GM12878 (cell line): Measurements from ENCODE around the gene OR1I1. TPM values are rescaled to one million over a fixed set of nuclear protein-coding genes. Genes with fewer than 3 reads are reported as not detected.

ENCODE experiments used
- ATAC-seq: fragments of 200-7000 bp; cut with Tn5 transposase; 3 replicates; pipeline ENCODE4 v1.9.1; 2020; ENCODE audit warnings: mild to moderate bottlenecking, moderate library complexity
- BruUV-seq: library from RNA; stranded (reverse); fragments of 400-500 nt; replicated peaks from 2 replicates; lab custom pipeline; 2021; lab: Mats Ljungman, UMichigan
- CTCF ChIA-PET: fragments of 300-600 bp; sonication (Branson Sonifier 250); formaldehyde crosslinking; extraction: SDS; loops from one replicate; lab custom pipeline; 2021; ENCODE audit warnings: inconsistent platforms; lab: Yijun Ruan, JAX
- POLR2A ChIA-PET: fragments of 350-600 bp; formaldehyde crosslinking; extraction: SDS; loops from one replicate; lab custom pipeline; 2021; ENCODE audit warnings: inconsistent platforms; lab: Charles Lee
- RAD21 ChIA-PET: fragments of 300-600 bp; sonication (Branson Sonifier 250); formaldehyde crosslinking; loops from one replicate; lab custom pipeline; 2023; ENCODE audit warnings: antibody characterized with exemption; ENCODE audit not compliant: unreplicated experiment; lab: Charles Lee
- SMC1A ChIA-PET: fragments of 300-600 bp; sonication (Branson Sonifier 250); formaldehyde crosslinking; loops from one replicate; lab custom pipeline; 2023; ENCODE audit not compliant: unreplicated experiment, uncharacterized antibody; lab: Charles Lee
- DNase-seq: peaks from one replicate; pipeline ENCODE4 v3.0.0-alpha.2; 2011; ENCODE audit warnings: low read depth, low spot score
- FAIRE-seq: peaks from 3 replicates; lab custom pipeline; 2011; peaks lifted over from hg19 to GRCh38; lab: Jason Lieb, UNC
- H2AFZ ChIP-seq: 2 replicates; pipeline ENCODE4 v1.6.0; 2011; ENCODE audit warnings: low read depth, low read length, control low read depth; ENCODE audit not compliant: control insufficient read depth
- H3K27ac ChIP-seq: 2 replicates; pipeline ENCODE4 v1.5.1; 2011; ENCODE audit warnings: control low read depth; ENCODE audit not compliant: control insufficient read depth, insufficient read depth
- H3K27me3 ChIP-seq, 2 experiments: replicated peaks in 1 of 2; 2 replicates each; pipeline versions ENCODE4 v1.6.0 to v1.6.1; 2011; ENCODE audit warnings: low read length in 1 of 2; ENCODE audit not compliant: control insufficient read depth in 2 of 2, insufficient read depth in 2 of 2
- H3K36me3 ChIP-seq, 2 experiments: 2 replicates each; pipeline ENCODE4 v1.5.1; 2011; ENCODE audit warnings: low read length in 1 of 2; ENCODE audit not compliant: control insufficient read depth in 2 of 2, insufficient read depth in 2 of 2
- H3K4me1 ChIP-seq: 2 replicates; pipeline ENCODE4 v1.6.1; 2011; ENCODE audit warnings: mild to moderate bottlenecking, low read length, moderate library complexity, mixed read lengths; ENCODE audit not compliant: control insufficient read depth, insufficient read depth
- H3K4me2 ChIP-seq: 2 replicates; pipeline ENCODE4 v1.6.0; 2011; ENCODE audit warnings: control low read depth; ENCODE audit not compliant: control insufficient read depth, insufficient read depth
- H3K4me3 ChIP-seq: fragments of 200-600 bp; sonication (generic); 2 replicates; pipeline ENCODE4 v1.5.1; 2016
- H3K79me2 ChIP-seq: 2 replicates; pipeline ENCODE4 v1.6.0; 2011; ENCODE audit warnings: low read length; ENCODE audit not compliant: control insufficient read depth, insufficient read depth
- H3K9ac ChIP-seq: 2 replicates; pipeline ENCODE4 v1.8.0; 2011; ENCODE audit warnings: low read length, control low read depth, mixed read lengths; ENCODE audit not compliant: control insufficient read depth, insufficient read depth
- H3K9me3 ChIP-seq: replicated peaks from 3 replicates; pipeline ENCODE4 v1.5.1; 2011; ENCODE audit warnings: mild to moderate bottlenecking, low read length; ENCODE audit not compliant: control insufficient read depth, insufficient read depth
- H4K20me1 ChIP-seq: 2 replicates; pipeline ENCODE4 v1.6.0; 2011; ENCODE audit not compliant: control insufficient read depth, insufficient read depth
- HCFC1 ChIP-seq: fragments of 150-350 bp; IDR thresholded peaks from 2 replicates; pipeline ENCODE4 v1.6.1; 2014; ENCODE audit warnings: low read length
- NFYA ChIP-seq: IDR thresholded peaks from 2 replicates; pipeline ENCODE4 v1.6.1; 2011; ENCODE audit warnings: low read depth, mild to moderate bottlenecking, low read length, improper control_type of control experiment, borderline replicate concordance
- PAX5 ChIP-seq: IDR thresholded peaks from 2 replicates; pipeline ENCODE4 v1.6.1; 2011; ENCODE audit warnings: low read depth, low read length, borderline replicate concordance
- POLR2AphosphoS5 ChIP-seq: IDR thresholded peaks from 2 replicates; pipeline ENCODE4 v1.6.1; 2011; ENCODE audit warnings: mild to moderate bottlenecking, low read length, inconsistent platforms
- POU2F2 ChIP-seq: IDR thresholded peaks from 3 replicates; pipeline ENCODE4 v1.6.1; 2011; ENCODE audit warnings: low read depth, mild to moderate bottlenecking, low read length, borderline replicate concordance
- RB1 ChIP-seq: fragments of 450-650 bp; formaldehyde crosslinking; IDR thresholded peaks from 2 replicates; pipeline ENCODE4 v1.6.1; 2017; ENCODE audit warnings: mild to moderate bottlenecking, borderline replicate concordance
- SREBF1 ChIP-seq: IDR thresholded peaks from 2 replicates; pipeline ENCODE4 v1.6.1; 2012; ENCODE audit warnings: mild to moderate bottlenecking, low read length
- STAT3 ChIP-seq: IDR thresholded peaks from 2 replicates; pipeline ENCODE4 v1.6.1; 2011; ENCODE audit warnings: low read depth, low read length, improper control_type of control experiment
- WRNIP1 ChIP-seq: IDR thresholded peaks from 2 replicates; pipeline ENCODE4 v1.6.1; 2011; ENCODE audit warnings: low read depth, low read length, improper control_type of control experiment, borderline replicate concordance
- YY1 ChIP-seq: IDR thresholded peaks from 2 replicates; pipeline ENCODE4 v1.6.1; 2011; ENCODE audit warnings: low read depth, mild to moderate bottlenecking, low read length
- WGBS: methylation state at CpG from one replicate; pipeline ENCODE4 v1.1.6; 2016; ENCODE audit warnings: low lambda C conversion rate; ENCODE audit not compliant: insufficient replicate concordance, insufficient coverage; ENCODE audit errors: missing lambda C conversion rate; 5-methylcytosine and 5-hydroxymethylcytosine counted together
- in situ Hi-C: fragments of 300-500 bp; cut with MboI; formaldehyde crosslinking; loops from 9 replicates; pipeline ENCODE4 v1.14.3; 2018; ENCODE audit warnings: mixed read lengths
- intact Hi-C: fragments of 100-400 bp; cut with micrococcal nuclease; formaldehyde crosslinking; loops from one replicate; pipeline ENCODE4 v1.14.2; 2022; ENCODE audit not compliant: unreplicated experiment
- polyA plus RNA-seq, 11 experiments: library from polyadenylated mRNA; depleted of rRNA in 4 of 11; unstranded in 6 of 11; stranded (reverse) in 5 of 11; fragments of >200 nt; fragmentation: Nextera tagmentation in 4 of 11; fragmentation: Illumina TruSeq in 1 of 11; extraction: Ambion mirVana in 4 of 11; extraction: Trizol in 1 of 11; gene quantifications; 1 replicate in 1 of 11; 2 replicates in 10 of 11; pipeline versions ENCODE4 v1.2.1 to v1.2.3, GENCODE V29; 2011 to 2016; ENCODE audit warnings: inconsistent platforms in 2 of 11, missing spikeins in 2 of 11, low read depth in 1 of 11
- total RNA-seq, 4 experiments: library from RNA; depleted of rRNA in 3 of 4; stranded (reverse); fragments of >200 nt in 3 of 4; fragmentation: Illumina TruSeq in 1 of 4; extraction: Trizol in 1 of 4; gene quantifications; 2 replicates each; pipeline versions ENCODE4 v1.2.1 to v1.2.3, GENCODE V29; 2013 to 2021
- TF ChIP-seq, protein P1 (sequence below): IDR thresholded peaks from 2 replicates; pipeline ENCODE4 v1.6.1; 2011; ENCODE audit warnings: borderline replicate concordance, low read depth, mild to moderate bottlenecking, moderate library complexity, low read length; ENCODE audit not compliant: insufficient read depth, poor library complexity, severe bottlenecking
- TF ChIP-seq, protein P2 (sequence below): fragments of 450-650 bp; IDR thresholded peaks from 2 replicates; pipeline ENCODE4 v1.6.1; 2017; ENCODE audit warnings: mild to moderate bottlenecking

The OR1I1 gene
- total and polyA plus RNA-seq, 10 of the 15 experiments (the other 5 are each of a cell fraction or from before 2014, with no cell fraction given): not detected

DNA sequence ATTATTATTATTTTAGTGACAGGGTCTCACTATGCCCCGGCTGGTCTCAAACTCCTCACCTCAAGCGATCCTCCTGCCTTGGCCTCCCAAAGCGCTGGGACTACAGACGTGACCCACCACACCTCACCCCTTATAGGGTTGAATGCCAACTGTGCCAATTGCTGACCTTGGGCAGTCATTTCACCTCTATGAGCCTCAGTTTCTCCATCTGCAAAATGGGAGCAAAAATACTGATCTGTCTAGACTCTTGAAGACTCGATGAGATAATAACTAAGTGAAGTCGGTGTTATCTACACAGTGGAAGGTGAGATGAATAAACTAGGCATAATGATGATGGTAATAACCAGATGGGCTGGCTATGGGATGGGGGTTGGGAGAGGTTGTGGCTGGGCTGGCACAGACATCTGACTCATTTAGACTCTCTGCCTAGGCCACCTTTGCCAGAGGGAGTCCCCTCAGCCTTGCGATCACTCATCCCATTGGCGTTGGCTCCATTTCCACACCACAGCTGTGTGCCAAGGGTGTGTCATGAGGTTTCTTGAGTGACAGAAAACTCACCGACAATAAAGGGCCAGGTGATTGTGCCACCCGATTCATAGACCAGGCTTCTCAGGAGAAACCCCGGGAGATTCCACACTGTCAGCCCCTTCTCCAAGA is 33.0 kb upstream of the OR1I1 start, which contains the start of gene CASP14:
CASP14 (plus strand) TSS at position 596 of the 657 bp plus-strand sequence. CDS start 2,772 bp downstream, outside the sequence.
- RAD21 ChIA-PET: no interaction called here
- WGBS: 59% methylated on average over 11 of the region's 11 CpGs
- H3K79me2 ChIP-seq: no peaks in the 10 kb centered on the region
- TF ChIP-seq, protein P1, sequence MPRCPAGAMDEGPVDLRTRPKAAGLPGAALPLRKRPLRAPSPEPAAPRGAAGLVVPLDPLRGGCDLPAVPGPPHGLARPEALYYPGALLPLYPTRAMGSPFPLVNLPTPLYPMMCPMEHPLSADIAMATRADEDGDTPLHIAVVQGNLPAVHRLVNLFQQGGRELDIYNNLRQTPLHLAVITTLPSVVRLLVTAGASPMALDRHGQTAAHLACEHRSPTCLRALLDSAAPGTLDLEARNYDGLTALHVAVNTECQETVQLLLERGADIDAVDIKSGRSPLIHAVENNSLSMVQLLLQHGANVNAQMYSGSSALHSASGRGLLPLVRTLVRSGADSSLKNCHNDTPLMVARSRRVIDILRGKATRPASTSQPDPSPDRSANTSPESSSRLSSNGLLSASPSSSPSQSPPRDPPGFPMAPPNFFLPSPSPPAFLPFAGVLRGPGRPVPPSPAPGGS: peak; percentile 37
- TF ChIP-seq PAX5: no peak
- TF ChIP-seq, all 136 proteins: peak for 1
- Histone ChIP-seq H3K4me2 (no peak within 1 kb of the TSS), H3K36me3 (no peaks in the 10 kb centered on the region), H3K27me3 (no peaks in the 10 kb centered on the region), H3K4me1 (no peaks in the 10 kb centered on the region), H4K20me1 (no peaks in the 10 kb centered on the region), H3K9me3 (no peaks in the 10 kb centered on the region), H3K27ac (no peak within 1 kb of the TSS), H3K4me3 (no peak within 1 kb of the TSS), H2AFZ (no peak within 1 kb of the TSS), H3K9ac (no peak within 1 kb of the TSS)
- DNase-seq (no peak), FAIRE-seq (no peak), ATAC-seq (no peak)
- ChIA-PET POLR2A (interaction anchor here (0.7 kb wide), 1 partner anchor 10 kb away, joined by 4 read pairs; no protein-coding TSS in a partner anchor), CTCF (no interaction called here), SMC1A (no interaction called here)
- intact Hi-C loops (no loop called here), in situ Hi-C loops (no loop called here)
- no TSS peak for BruUV-seq

DNA sequence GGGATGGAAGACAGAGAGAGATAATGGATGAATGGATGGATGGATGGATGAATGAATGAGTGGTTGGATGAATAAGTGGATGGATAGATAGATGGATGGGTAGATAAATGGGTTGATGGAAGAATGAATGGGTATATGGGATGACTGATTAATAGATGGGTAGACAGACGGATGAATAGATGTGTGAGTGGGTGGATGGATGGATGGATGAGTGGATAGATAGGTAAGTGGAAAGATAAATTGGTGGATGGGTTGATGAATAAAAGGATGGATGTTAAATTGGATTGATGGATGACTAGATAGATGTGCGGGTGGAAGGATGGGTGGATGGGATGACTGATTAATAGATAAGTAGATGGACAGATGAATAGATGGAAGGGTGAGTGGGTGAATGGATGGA is 31.4 kb upstream of the OR1I1 start:
- no peak overlapping the region for H3K27ac ChIP-seq
- ATAC-seq (no peak), DNase-seq (no peak), FAIRE-seq (no peak)
- no peak overlapping the region for H3K4me2 ChIP-seq
- ChIA-PET RAD21 (no interaction called here), SMC1A (no interaction called here), CTCF (no interaction called here), POLR2A (no interaction called here)
- intact Hi-C loops: no loop called here
- no peaks in the 10 kb centered on the region for H3K79me2 ChIP-seq
- H4K20me1 ChIP-seq: no peaks in the 10 kb centered on the region
- H3K9me3 ChIP-seq: no peaks in the 10 kb centered on the region
- H3K36me3 ChIP-seq: no peaks in the 10 kb centered on the region
- no TSS peak for BruUV-seq
- H2AFZ ChIP-seq: no peak overlapping the region
- no peak overlapping the region for H3K4me3 ChIP-seq
- H3K27me3 ChIP-seq: no peaks in the 10 kb centered on the region
- no peak overlapping the region for H3K9ac ChIP-seq
- H3K4me1 ChIP-seq: no peaks in the 10 kb centered on the region
- in situ Hi-C loops: no loop called here
- 48% methylated on average over 2 of the region's 2 CpGs for WGBS
- no peak for TF ChIP-seq SREBF1
- TF ChIP-seq NFYA: no peak
- TF ChIP-seq POLR2AphosphoS5: no peak
- no peak for TF ChIP-seq HCFC1
- no peak for TF ChIP-seq PAX5
- no peak for TF ChIP-seq WRNIP1
- no peak for TF ChIP-seq RB1
- no peak for TF ChIP-seq POU2F2
- TF ChIP-seq, protein P2, sequence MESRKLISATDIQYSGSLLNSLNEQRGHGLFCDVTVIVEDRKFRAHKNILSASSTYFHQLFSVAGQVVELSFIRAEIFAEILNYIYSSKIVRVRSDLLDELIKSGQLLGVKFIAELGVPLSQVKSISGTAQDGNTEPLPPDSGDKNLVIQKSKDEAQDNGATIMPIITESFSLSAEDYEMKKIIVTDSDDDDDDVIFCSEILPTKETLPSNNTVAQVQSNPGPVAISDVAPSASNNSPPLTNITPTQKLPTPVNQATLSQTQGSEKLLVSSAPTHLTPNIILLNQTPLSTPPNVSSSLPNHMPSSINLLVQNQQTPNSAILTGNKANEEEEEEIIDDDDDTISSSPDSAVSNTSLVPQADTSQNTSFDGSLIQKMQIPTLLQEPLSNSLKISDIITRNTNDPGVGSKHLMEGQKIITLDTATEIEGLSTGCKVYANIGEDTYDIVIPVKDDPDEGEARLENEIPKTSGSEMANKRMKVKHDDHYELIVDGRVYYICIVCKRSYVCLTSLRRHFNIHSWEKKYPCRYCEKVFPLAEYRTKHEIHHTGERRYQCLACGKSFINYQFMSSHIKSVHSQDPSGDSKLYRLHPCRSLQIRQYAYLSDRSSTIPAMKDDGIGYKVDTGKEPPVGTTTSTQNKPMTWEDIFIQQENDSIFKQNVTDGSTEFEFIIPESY: no peak
- TF ChIP-seq STAT3: no peak
- no peak for TF ChIP-seq YY1
